ENCODE measurements around the gene PP2D1.
A peak's percentile ranks its signal among the peaks of the same experiment; 100 is the strongest.
"Not testable (repeated sequence)": the region's sequence is repeated elsewhere in the genome, so short reads cannot be mapped to it uniquely, and the experiment has no call there.

PP2D1 gene

GRCh38 chr3:20039765-20040547, 27.9 kb upstream of the PP2D1 start, which contains the start of gene KAT2B:
KAT2B (plus strand) TSS chr3:20040446; CDS start chr3:20040478, 32 bp downstream.
- DNase-seq: peak; percentile 81

- no peak for DNase-seq
Measured at GRCh38 chr3:20039466-20039764, 27.4 kb upstream of the PP2D1 start.

- DNase-seq: no peak
Measured at GRCh38 chr3:20038699-20039465, 26.8 kb upstream of the PP2D1 start.

DNA sequence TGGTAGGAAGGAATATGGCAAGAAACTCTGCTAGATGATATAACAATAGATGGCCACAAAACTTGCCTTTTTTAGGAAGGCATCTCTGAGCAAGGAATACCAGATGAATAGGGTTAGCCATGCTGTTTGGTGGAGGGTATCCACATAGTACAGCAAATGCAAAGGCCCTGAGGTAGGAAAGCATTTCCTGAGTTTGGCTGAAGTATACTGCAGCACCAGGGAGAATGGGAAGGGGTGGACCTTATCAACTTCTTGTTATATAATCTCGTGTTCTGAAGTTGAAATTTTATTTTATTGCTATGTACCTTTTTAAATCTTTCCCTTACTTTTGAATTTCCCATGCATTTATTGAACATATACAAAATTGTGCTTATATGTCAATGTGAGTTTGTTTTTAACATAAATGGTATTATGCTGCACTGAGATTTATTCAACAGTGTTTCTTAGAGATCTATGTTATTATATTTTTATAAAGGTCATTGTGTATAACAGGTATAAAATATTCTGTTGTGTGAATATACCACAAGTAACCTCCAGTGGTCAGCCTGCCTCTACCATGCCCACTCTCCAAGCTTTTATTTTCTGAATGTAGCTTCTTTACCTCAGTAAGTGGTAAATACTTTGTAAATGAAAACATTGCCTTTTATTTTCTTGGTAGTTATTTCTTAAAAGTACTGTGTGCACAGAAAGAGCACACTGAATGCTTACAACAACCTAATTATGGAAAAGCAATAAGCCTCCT, 25.4 kb upstream of the PP2D1 start:
- no peak for DNase-seq

DNA sequence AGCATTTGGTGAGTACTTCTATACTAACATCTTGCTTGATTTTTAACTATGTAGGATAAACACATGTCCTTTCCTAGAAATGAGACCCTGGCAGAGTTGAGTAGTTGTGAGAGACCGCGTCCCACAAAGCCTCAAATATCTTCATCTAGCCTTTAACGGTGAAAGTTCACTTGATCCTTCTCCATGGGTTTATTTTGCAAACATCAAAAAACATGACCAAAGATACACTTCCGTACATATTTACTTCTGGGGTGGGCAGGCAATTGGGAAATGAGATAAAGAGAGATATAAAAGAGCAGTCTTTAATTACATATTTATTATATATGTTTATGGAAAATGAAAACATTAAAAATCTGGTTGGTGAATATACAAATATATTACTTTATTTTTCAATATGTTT, 23.0 kb upstream of the PP2D1 start:
- DNase-seq: no peak

GRCh38 chr3:20031939-20032338, 19.9 kb upstream of the PP2D1 start:
- not testable (repeated sequence) for DNase-seq

GRCh38 chr3:20028905-20029331, 16.9 kb upstream of the PP2D1 start:
- no peak for DNase-seq

- no peak for DNase-seq
Measured at GRCh38 chr3:20027136-20027535, 15.1 kb upstream of the PP2D1 start.

DNA sequence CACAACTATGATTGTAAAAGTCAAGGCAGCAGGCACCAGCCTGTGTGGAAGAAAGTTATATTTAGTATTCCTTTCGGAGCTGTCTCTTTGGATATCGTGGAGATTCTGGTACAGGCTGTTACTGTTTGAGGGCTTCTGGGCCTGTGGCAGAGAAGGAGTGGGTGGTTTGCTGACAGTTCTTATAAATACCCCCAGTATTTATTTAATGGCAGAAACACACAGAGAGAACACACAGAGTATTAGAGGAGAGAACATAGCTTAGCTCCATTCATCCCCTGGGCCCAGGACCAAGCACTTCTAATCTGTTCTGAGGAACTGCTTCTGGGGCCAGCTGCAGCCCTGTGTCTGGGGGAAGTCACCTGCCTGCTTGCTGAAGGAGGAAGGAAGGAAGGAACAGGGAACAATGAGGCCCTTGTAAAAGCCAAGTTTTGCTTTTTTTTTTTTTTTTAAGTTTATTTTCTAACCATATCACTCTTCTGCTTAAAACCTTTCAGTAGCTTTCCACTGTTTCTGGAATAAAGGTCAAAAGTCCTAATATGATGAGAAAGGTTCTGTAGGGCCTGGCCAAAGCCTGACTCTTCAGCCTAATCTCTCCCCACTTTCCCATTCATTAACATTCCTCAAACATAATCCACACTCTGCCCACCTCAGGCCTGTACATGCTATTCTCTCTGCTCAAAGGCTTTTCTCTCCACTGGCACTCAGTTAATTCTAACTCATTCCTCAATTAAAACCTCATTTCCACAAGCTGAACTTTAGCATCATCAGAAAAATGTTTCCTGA, 11.8 kb upstream of the PP2D1 start:
- DNase-seq: no peak

GRCh38 chr3:20022954-20023622, 11.0 kb upstream of the PP2D1 start:
- DNase-seq: no peak

DNA sequence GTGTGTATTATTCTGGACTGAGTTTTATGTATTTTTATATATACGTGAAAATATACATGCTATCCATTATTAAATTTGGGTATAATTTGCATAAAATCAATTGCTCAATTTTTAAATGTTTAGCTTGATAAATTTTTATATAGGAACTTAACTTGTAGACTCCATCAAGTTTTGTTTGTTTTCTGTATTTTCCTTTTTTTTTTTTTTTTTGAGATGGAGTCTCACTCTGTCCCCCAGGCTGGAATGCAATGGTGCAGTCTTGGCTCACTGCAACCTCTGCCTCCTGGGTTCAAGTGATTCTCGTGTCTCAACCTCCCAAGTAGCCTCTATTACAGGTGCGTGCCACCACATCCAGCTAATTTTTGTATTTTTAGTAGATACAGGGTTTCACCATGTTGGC, 4.0 kb upstream of the PP2D1 start:
- not testable (repeated sequence) for DNase-seq

DNA sequence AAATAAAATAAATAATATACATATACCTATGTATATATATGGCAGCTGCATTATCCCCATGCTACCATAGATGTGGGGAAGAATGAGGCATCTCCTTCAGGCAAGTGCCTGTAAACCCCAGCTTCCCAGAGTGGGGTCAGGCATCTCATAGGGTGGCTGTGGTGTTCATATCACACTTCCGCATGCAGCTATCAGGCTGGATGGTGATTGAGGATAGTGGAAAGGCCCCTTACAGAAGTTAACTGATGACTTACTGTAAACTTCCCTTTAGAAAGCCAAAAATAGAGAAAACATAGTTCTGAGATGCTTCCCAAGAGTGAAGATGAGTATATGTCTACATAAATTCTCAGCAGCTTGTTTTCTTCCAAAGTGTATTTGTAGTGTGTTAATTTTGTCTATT, 3.5 kb upstream of the PP2D1 start:
- no peak for DNase-seq

GRCh38 chr3:20013396-20013795, 1.3 kb upstream of the PP2D1 start:
- no peak for DNase-seq

GRCh38 chr3:20008646-20009045, 3.4 kb downstream of the PP2D1 start:
- DNase-seq: no peak

- DNase-seq: no peak
Measured at GRCh38 chr3:20007960-20008359, 4.1 kb downstream of the PP2D1 start.

- no peak for DNase-seq
Measured at GRCh38 chr3:20001932-20002331, 10.1 kb downstream of the PP2D1 start.

DNA sequence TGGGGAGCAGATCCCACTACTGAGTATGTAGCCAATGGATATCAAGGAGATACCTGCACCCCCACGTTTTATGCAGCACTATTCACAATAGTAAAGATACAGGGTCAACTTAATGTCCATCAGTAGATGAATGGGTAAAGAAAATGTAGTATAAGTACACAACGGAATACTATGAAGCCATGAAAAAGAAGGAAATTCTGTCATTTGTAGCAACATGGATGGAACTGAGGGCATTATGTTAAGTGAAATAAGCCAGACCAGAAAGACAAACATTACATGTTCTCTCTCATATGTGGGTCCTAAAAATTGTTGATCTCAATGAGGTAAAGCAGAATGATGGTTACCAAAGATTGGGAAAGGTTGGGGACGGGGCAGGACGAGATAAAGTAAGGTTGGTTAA, 14.6 kb downstream of the PP2D1 start:
- DNase-seq: no peak

DNA sequence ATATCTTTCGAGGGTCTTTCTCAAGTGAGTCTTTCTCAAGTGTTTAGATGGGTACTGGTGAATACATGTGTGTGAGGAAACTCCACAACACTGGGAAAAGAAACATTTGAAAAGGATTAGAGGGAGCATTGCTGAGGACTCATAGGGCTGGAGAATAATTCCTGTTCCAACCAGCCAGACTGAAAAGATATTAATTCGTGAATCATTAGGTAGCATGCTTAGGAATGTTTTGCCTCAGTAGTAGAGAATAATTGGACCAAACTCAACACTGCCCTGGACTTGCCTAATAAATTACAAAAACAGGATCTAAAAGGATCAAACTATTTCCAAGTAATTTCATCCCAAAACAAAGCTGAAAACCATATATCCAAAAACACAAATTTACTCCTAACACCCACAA, 17.3 kb downstream of the PP2D1 start:
- DNase-seq: no peak

GRCh38 chr3:19988904-19989303, 23.2 kb downstream of the PP2D1 start:
- DNase-seq: not testable (repeated sequence)

- DNase-seq: no peak
Measured at GRCh38 chr3:19972054-19972453, 40.0 kb downstream of the PP2D1 start.

- no peak for DNase-seq
Measured at GRCh38 chr3:19970327-19970726, 41.7 kb downstream of the PP2D1 start.

DNA sequence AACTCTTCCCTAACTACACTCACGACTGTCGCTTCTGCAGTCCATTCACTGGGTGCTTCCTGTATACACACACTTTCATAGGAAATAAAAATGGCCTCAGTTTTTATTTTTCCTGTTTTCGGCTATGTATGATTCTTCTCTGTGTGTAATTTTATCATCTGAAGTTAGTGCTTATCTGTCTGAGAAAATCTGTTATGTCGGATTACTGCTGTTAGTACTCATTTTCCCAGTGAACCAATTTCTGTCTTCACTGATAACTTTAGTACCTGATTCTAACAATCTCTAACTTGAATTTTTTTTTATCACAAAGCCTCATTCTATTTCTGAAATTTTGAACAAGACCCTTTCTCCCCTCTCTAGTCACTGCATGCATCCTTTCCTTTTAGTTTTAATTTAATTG, 44.3 kb downstream of the PP2D1 start:
- DNase-seq: no peak

Data from activated CD4-positive, alpha-beta T cell treated with anti-CD3 and anti-CD28 coated beads, Interleukin-2, amount 50 U/mL, for 1 hour (primary cell).